Fibroblast of the aortic adventitia (primary cell): ENCODE measurements around the gene RNPEP. TPM values are rescaled to one million over a fixed set of nuclear protein-coding genes. Genes with fewer than 3 reads are reported as not detected.
"Not testable (repeated sequence)": the region's sequence is repeated elsewhere in the genome, so short reads cannot be mapped to it uniquely, and the experiment has no call there.

Source experiments
- DNase-seq: peaks from one replicate; pipeline ENCODE4 v3.0.0-alpha.2; 2010; ENCODE audit warnings: low read depth
- H3K4me3 ChIP-seq: 2 replicates; pipeline ENCODE4 v1.5.1; 2011; ENCODE audit warnings: low read depth, mild to moderate bottlenecking, control low read depth, low read length, moderate library complexity
- small RNA-seq: library from RNA; depleted of rRNA; stranded (forward); fragments of <200 nt; gene quantifications from one replicate; pipeline ENCODE3, GENCODE V24; 2012
- total RNA-seq: library from RNA; depleted of rRNA; stranded (reverse); fragments of >200 nt; gene quantifications from 2 replicates; pipeline ENCODE4 v1.2.3, GENCODE V29; 2012; ENCODE audit warnings: low replicate concordance
- TF ChIP-seq, protein P1 (sequence below): IDR thresholded peaks from 2 replicates; pipeline ENCODE4 v1.5.1; 2011; ENCODE audit warnings: mild to moderate bottlenecking, low read length, control low read depth, inconsistent platforms; ENCODE audit not compliant: insufficient read depth

RNPEP gene
- total RNA-seq, 1 donor = 49.3 TPM

DNA sequence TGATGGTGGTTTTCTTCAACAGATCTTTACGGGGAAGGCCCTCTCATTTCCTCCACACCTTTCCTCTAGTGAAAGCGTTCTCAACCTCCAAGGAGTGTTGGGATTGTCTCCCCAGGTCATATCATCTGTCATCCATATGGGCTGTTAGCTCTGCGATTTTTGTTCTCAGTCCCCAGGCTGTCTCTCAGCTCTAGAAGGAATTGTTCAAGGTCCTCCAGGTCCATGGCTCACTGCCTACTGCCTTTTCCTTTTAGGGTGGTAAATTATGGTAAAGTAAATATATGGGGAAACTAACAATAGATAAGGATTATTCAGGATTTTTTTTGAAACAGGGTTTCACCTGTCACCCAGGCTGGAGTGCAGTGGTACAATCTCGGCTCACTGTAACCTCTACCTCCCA is 65.5 kb downstream of the RNPEP start:
- TF ChIP-seq, protein P1, sequence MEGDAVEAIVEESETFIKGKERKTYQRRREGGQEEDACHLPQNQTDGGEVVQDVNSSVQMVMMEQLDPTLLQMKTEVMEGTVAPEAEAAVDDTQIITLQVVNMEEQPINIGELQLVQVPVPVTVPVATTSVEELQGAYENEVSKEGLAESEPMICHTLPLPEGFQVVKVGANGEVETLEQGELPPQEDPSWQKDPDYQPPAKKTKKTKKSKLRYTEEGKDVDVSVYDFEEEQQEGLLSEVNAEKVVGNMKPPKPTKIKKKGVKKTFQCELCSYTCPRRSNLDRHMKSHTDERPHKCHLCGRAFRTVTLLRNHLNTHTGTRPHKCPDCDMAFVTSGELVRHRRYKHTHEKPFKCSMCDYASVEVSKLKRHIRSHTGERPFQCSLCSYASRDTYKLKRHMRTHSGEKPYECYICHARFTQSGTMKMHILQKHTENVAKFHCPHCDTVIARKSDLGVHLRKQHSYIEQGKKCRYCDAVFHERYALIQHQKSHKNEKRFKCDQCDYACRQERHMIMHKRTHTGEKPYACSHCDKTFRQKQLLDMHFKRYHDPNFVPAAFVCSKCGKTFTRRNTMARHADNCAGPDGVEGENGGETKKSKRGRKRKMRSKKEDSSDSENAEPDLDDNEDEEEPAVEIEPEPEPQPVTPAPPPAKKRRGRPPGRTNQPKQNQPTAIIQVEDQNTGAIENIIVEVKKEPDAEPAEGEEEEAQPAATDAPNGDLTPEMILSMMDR = no peak
- no peak for DNase-seq
- H3K4me3 ChIP-seq = no peak overlapping the region

DNA sequence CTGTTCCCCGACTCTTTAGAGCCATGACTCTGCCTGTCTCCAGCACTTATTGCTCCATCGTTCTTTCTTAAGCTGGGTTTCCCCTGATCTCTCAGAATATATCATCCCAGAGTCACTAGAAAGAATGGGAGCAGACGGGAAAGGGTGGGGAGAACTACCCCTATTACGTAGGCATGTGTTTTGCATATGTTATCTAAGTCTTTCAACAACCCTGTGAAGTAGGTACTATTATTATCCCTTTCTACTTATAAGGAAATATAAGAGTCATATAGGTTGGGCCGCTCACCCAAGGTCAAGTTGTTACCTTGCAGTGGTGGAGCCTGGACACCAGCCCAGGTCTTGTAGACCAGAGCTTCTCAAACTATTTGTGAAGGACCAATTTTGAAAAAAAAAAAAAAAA is 66.7 kb downstream of the RNPEP start:
- TF ChIP-seq, protein P1 = no peak
- peak; percentile 15 for DNase-seq
- H3K4me3 ChIP-seq = no peak overlapping the region

DNA sequence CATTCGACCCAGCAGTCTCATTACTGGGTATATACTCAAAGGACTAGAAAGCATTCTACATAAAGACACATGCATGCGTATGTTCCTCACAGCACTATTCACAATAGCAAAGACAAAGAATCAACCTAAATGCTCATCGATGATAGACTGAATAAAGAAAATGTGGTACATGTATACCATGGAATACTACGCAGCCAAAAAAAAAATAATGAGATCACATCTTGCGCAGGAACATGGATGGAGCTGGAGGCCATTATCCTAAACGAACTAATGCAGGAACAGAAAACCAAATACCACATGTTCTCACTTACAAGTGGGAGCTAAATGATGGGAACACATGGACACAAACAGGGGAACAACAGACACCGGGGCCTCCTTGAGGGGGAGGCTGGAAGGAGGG is 71.6 kb downstream of the RNPEP start:
- TF ChIP-seq, protein P1 = no peak
- no peak overlapping the region for H3K4me3 ChIP-seq
- DNase-seq = no peak

- not testable (repeated sequence) for DNase-seq, H3K4me3 ChIP-seq
These were observed 72.2 kb downstream of the RNPEP start for GRCh38 chr1:202054673-202055072.

Small RNA genes lying within 50 kb of the gene (small RNA-seq; reads per million reads assigned to genes)
- not detected for gene AL691482.1
- not detected for gene AL691482.2
- not detected for gene MIR6740
- not detected for gene RF00156

Other genes with a start within 250 kb of the RNPEP start
- 14.8 and 29.2 TPM in 2 replicates for gene IPO9, start 153.5 kb upstream of the RNPEP start, total RNA-seq
- 19.4 and 20.9 TPM in 2 replicates for gene SHISA4, start 93.8 kb upstream of the RNPEP start, total RNA-seq
- gene LMOD1, start 36.1 kb upstream of the RNPEP start, total RNA-seq = 14.5 and 22.3 TPM in 2 replicates
- 29.9 and 59.6 TPM in 2 replicates for gene TIMM17A, start 27.1 kb upstream of the RNPEP start, total RNA-seq
- gene ELF3, start 27.9 kb downstream of the RNPEP start, total RNA-seq = 0.09 TPM in 1 of 2 replicates, not detected in the other
- not detected in 2 replicates for gene GPR37L1, start 140.3 kb downstream of the RNPEP start, total RNA-seq
- gene ARL8A, start 162.1 kb downstream of the RNPEP start, total RNA-seq = 3.4 and 16.9 TPM in 2 replicates
- gene PTPN7, start 178.0 kb downstream of the RNPEP start, total RNA-seq = not detected in 2 replicates
- not detected in 2 replicates for gene LGR6, start 211.2 kb downstream of the RNPEP start, total RNA-seq